Tibial nerve (tissue), 4 donors: Measurements from ENCODE around the gene DNAH5. TPM values are rescaled to one million over a fixed set of nuclear protein-coding genes. Genes with fewer than 3 reads are reported as not detected.

Experiments used
- DNase-seq, 2 donors: peaks; one replicate each; pipeline ENCODE4 v3.0.0-alpha.2; 2019; ENCODE audit warnings: low spot score in 2 of 2
- H3K27ac ChIP-seq, 4 donors: fragments of 200-600 bp; sonication (generic) in 3 of 4; one replicate each; pipeline ENCODE4 v1.5.1; 2017 to 2019; ENCODE audit warnings: mild to moderate bottlenecking in 1 of 4
- H3K27me3 ChIP-seq, 2 donors: fragments of 200-600 bp; sonication (generic) in 1 of 2; one replicate each; pipeline versions ENCODE4 v1.5.1 to v1.6.0; 2017 to 2019
- H3K36me3 ChIP-seq, 3 donors: fragments of 200-600 bp; sonication (generic); one replicate each; pipeline ENCODE4 v1.5.1; 2018 to 2019
- H3K4me1 ChIP-seq, 4 donors: fragments of 200-600 bp; sonication (generic) in 3 of 4; one replicate each; pipeline ENCODE4 v1.5.1; 2017 to 2019
- H3K4me3 ChIP-seq, 4 donors: fragments of 200-600 bp; sonication (generic) in 3 of 4; one replicate each; pipeline ENCODE4 v1.5.1; 2017 to 2019; ENCODE audit warnings: mild to moderate bottlenecking in 1 of 4, moderate library complexity in 1 of 4
- H3K9me3 ChIP-seq, 4 donors: fragments of 200-600 bp; sonication (generic) in 3 of 4; one replicate each; pipeline ENCODE4 v1.5.1; 2017 to 2019
- CTCF ChIP-seq, 5 experiments: fragments of 200-600 bp in 3 of 5; fragments of 450-650 bp in 2 of 5; sonication (generic) in 3 of 5; IDR thresholded peaks; one replicate each; pipeline ENCODE4 v1.5.1; 2016 to 2019; ENCODE audit warnings: antibody characterized with exemption in 5 of 5, mild to moderate bottlenecking in 3 of 5, moderate library complexity in 2 of 5
- EP300 ChIP-seq, 2 donors: sonication (generic); formaldehyde crosslinking; IDR thresholded peaks; one replicate each; pipeline ENCODE4 v1.6.1; 2017; ENCODE audit warnings: antibody characterized with exemption in 2 of 2, mild to moderate bottlenecking in 1 of 2
- POLR2A ChIP-seq, 2 donors: fragments of 450-650 bp; IDR thresholded peaks; one replicate each; pipeline ENCODE4 v1.6.1; 2017; ENCODE audit warnings: antibody characterized with exemption in 2 of 2, mild to moderate bottlenecking in 2 of 2, moderate library complexity in 2 of 2
- WGBS, 2 donors: methylation state at CpG; one replicate each; pipeline ENCODE4 v1.1.5; 2018; 5-methylcytosine and 5-hydroxymethylcytosine counted together
- total RNA-seq, 4 donors: library from RNA; depleted of rRNA; stranded (reverse); fragments of >200 nt; gene quantifications; one replicate each; pipeline ENCODE4 v1.1.0, GENCODE V29; 2016

DNAH5 gene
- total RNA-seq, 4 donors from 2014 or later: 0.21 to 0.60 (median 0.31) TPM

GRCh38 chr5:13664377-13664776 is 280.1 kb downstream of the DNAH5 start:
- 43 to 51% methylated on average over 3 of the region's 3 CpGs for WGBS, 2 donors
- no peak overlapping the region for H3K27ac ChIP-seq
- H3K27me3 ChIP-seq: no peaks in the 10 kb centered on the region
- H3K36me3 ChIP-seq: no peaks in the 10 kb centered on the region
- H3K4me3 ChIP-seq: no peak overlapping the region
- H3K9me3 ChIP-seq: no peaks in the 10 kb centered on the region
- H3K4me1 ChIP-seq: no peaks in the 10 kb centered on the region
- DNase-seq: no peak
- TF ChIP-seq POLR2A (IDR thresholded peaks at IDR 0.05): no peak
- TF ChIP-seq CTCF (IDR thresholded peaks at IDR 0.05): no peak
- no peak for TF ChIP-seq EP300 (IDR thresholded peaks at IDR 0.05)

GRCh38 chr5:13662626-13663025 is 281.9 kb downstream of the DNAH5 start:
- no peak for TF ChIP-seq POLR2A (IDR thresholded peaks at IDR 0.05)
- TF ChIP-seq CTCF (IDR thresholded peaks at IDR 0.05): no peak
- TF ChIP-seq EP300 (IDR thresholded peaks at IDR 0.05): no peak
- Histone ChIP-seq H3K9me3 (no peaks in the 10 kb centered on the region), H3K27ac (no peak overlapping the region), H3K36me3 (no peaks in the 10 kb centered on the region), H3K4me1 (no peaks in the 10 kb centered on the region), H3K27me3 (no peaks in the 10 kb centered on the region), H3K4me3 (no peak overlapping the region)
- no peak for DNase-seq

- Histone ChIP-seq H3K4me3 (no peak overlapping the region), H3K9me3 (no peaks in the 10 kb centered on the region), H3K27me3 (no peaks in the 10 kb centered on the region), H3K27ac (no peak overlapping the region), H3K36me3 (no peaks in the 10 kb centered on the region), H3K4me1 (no peaks in the 10 kb centered on the region)
- WGBS, 2 donors: 13 to 50% methylated on average over 1 of the region's 1 CpG
- no peak for DNase-seq
- TF ChIP-seq CTCF (IDR thresholded peaks at IDR 0.05) (no peak), EP300 (IDR thresholded peaks at IDR 0.05) (no peak), POLR2A (IDR thresholded peaks at IDR 0.05) (no peak)
These were observed 283.2 kb downstream of the DNAH5 start for GRCh38 chr5:13661272-13661671.

- Histone ChIP-seq H3K27me3 (no peaks in the 10 kb centered on the region), H3K9me3 (no peaks in the 10 kb centered on the region), H3K4me3 (no peak overlapping the region), H3K4me1 (no peaks in the 10 kb centered on the region), H3K36me3 (no peaks in the 10 kb centered on the region), H3K27ac (no peak overlapping the region)
- 41 to 50% methylated on average over 3 of the region's 3 CpGs for WGBS, 2 donors
- DNase-seq: no peak
- TF ChIP-seq POLR2A (IDR thresholded peaks at IDR 0.05): no peak
- no peak for TF ChIP-seq EP300 (IDR thresholded peaks at IDR 0.05)
These were observed 284.4 kb downstream of the DNAH5 start for GRCh38 chr5:13660072-13660471.

GRCh38 chr5:13659391-13659790 is 285.1 kb downstream of the DNAH5 start:
- TF ChIP-seq CTCF (IDR thresholded peaks at IDR 0.05) (no peak), POLR2A (IDR thresholded peaks at IDR 0.05) (no peak)

GRCh38 chr5:13658761-13659160 is 285.7 kb downstream of the DNAH5 start:
- Histone ChIP-seq H3K4me1 (no peaks in the 10 kb centered on the region), H3K27me3 (no peaks in the 10 kb centered on the region), H3K27ac (no peak overlapping the region), H3K36me3 (no peaks in the 10 kb centered on the region), H3K9me3 (no peaks in the 10 kb centered on the region), H3K4me3 (no peak overlapping the region)
- no peak for TF ChIP-seq POLR2A (IDR thresholded peaks at IDR 0.05)
- TF ChIP-seq CTCF (IDR thresholded peaks at IDR 0.05): no peak
- no peak for TF ChIP-seq EP300 (IDR thresholded peaks at IDR 0.05)
- WGBS, 2 donors: 85 to 88% methylated on average over 4 of the region's 4 CpGs
- no peak for DNase-seq

More at GRCh38 chr5:13659391-13659790, 285.1 kb downstream of the DNAH5 start:
- Histone ChIP-seq H3K36me3 (no peaks in the 10 kb centered on the region), H3K4me1 (no peaks in the 10 kb centered on the region), H3K4me3 (no peak overlapping the region), H3K9me3 (no peaks in the 10 kb centered on the region), H3K27me3 (no peaks in the 10 kb centered on the region), H3K27ac (no peak overlapping the region)
- DNase-seq: no peak
- WGBS, 2 donors: 61 to 64% methylated on average over 3 of the region's 3 CpGs
